ENCODE measurements around the gene CLK1. TPM values are rescaled to one million over a fixed set of nuclear protein-coding genes. Genes with fewer than 3 reads are reported as not detected.
A peak's percentile ranks its signal among the peaks of the same experiment; 100 is the strongest.
"Not testable (repeated sequence)": the region's sequence is repeated elsewhere in the genome, so short reads cannot be mapped to it uniquely, and the experiment has no call there.

Gene CLK1
- total RNA-seq, 1 donor from 2014 or later: 52.9 TPM

GRCh38 chr2:200888704-200889625, 24.5 kb upstream of the CLK1 start, which contains the start of the genes NIF3L1 and PPIL3:
TSS of gene NIF3L1 (plus strand) at chr2:200889371. CDS start at chr2:200891944, 2,573 bp downstream.
TSS of gene PPIL3 (minus strand) at chr2:200889077. CDS start at chr2:200887615, 1,462 bp downstream.
- peak; percentile 89 for DNase-seq (ENCODE audit: low read depth)
- TF ChIP-seq, protein P1, sequence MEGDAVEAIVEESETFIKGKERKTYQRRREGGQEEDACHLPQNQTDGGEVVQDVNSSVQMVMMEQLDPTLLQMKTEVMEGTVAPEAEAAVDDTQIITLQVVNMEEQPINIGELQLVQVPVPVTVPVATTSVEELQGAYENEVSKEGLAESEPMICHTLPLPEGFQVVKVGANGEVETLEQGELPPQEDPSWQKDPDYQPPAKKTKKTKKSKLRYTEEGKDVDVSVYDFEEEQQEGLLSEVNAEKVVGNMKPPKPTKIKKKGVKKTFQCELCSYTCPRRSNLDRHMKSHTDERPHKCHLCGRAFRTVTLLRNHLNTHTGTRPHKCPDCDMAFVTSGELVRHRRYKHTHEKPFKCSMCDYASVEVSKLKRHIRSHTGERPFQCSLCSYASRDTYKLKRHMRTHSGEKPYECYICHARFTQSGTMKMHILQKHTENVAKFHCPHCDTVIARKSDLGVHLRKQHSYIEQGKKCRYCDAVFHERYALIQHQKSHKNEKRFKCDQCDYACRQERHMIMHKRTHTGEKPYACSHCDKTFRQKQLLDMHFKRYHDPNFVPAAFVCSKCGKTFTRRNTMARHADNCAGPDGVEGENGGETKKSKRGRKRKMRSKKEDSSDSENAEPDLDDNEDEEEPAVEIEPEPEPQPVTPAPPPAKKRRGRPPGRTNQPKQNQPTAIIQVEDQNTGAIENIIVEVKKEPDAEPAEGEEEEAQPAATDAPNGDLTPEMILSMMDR (conservative IDR thresholded peaks at IDR 0.05; ENCODE audit: low read depth, low read length): no peak
- peak within 1 kb of the TSS; percentile 79 for H3K4me3 ChIP-seq (ENCODE audit: low read depth, low read length)

GRCh38 chr2:200881715-200882249, 17.3 kb upstream of the CLK1 start:
- not testable (repeated sequence) for DNase-seq (ENCODE audit: low read depth); H3K4me3 ChIP-seq (ENCODE audit: low read depth, low read length)

DNA sequence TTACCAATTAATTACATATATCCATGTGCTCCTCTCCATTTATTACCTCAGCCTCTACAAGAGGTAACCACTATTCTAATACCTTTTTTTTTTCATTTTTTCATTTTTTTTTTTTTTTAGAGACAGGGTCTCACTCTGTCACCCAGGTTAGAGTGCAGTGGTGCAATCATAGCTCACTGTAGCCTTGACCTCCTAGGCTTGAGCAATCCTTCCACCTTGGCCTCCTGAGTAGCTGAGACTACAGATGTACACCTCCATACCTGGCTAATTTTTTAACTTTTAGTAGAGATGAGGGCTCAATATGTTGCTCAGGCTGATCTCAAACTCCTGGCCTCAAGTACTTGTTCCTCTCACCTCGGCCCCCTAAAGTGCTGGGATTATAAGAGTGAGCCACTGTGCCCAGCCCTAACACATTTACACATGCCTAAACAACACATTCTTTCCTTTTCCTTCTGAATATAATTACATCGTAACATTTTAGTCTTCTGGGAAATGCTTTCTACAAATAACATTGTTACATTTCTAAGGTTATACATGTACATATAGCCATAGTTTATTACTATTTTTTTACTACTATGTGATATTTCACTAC, 13.9 kb upstream of the CLK1 start:
- no peak for DNase-seq (ENCODE audit: low read depth)

DNA sequence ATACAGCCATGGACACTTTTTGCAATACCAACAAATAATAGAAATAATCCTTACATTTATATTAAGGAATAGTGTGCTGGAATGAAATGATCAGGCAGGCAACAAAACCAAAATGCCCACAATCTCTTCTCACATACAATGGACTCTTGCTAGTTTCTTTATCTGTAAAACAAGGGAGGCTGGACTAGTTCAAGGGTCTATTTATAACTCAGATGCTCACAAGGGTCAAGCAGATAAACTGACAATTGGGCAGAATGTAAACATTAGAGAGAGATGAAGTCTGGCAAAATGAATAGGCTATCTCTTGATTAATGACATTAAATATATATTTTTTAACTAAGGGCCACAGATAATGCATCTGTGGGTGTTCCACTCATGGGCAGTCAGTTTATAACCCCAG, 13.0 kb upstream of the CLK1 start:
- TF ChIP-seq, protein P1 (conservative IDR thresholded peaks at IDR 0.05; ENCODE audit: low read depth, low read length): no peak
- no peak overlapping the region for H3K4me3 ChIP-seq (ENCODE audit: low read depth, low read length)
- DNase-seq (ENCODE audit: low read depth): no peak

More for the DNA sequence above, 13.9 kb upstream of the CLK1 start:
- H3K4me3 ChIP-seq (ENCODE audit: low read depth, low read length): no peak overlapping the region
- TF ChIP-seq, protein P1 (conservative IDR thresholded peaks at IDR 0.05; ENCODE audit: low read depth, low read length): no peak

- H3K4me3 ChIP-seq (ENCODE audit: low read depth, low read length): no peak overlapping the region
- TF ChIP-seq, protein P1 (conservative IDR thresholded peaks at IDR 0.05; ENCODE audit: low read depth, low read length): no peak
- no peak for DNase-seq (ENCODE audit: low read depth)
These were observed 9.1 kb upstream of the CLK1 start for GRCh38 chr2:200873560-200873959.

DNA sequence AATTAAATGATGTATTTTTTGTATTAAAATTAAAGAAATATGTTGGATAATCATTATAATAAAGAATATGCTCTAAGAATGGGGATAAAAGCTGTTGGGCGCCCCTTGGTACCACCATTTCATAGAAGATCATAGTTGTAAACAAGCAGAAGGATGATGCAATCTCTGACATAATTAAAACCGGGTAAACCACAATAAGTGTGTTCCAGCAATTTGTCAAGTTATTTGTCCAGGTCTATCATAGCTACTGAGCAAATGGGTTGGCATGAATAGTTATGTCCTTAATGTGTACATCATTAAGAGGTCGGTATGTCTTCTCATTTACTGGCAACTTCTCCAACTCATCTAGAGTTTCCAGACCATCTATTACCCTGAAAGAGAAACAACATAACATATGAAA, 6.7 kb upstream of the CLK1 start:
- H3K4me3 ChIP-seq (ENCODE audit: low read depth, low read length): no peak overlapping the region
- TF ChIP-seq, protein P1 (conservative IDR thresholded peaks at IDR 0.05; ENCODE audit: low read depth, low read length): no peak
- DNase-seq (ENCODE audit: low read depth): no peak

DNA sequence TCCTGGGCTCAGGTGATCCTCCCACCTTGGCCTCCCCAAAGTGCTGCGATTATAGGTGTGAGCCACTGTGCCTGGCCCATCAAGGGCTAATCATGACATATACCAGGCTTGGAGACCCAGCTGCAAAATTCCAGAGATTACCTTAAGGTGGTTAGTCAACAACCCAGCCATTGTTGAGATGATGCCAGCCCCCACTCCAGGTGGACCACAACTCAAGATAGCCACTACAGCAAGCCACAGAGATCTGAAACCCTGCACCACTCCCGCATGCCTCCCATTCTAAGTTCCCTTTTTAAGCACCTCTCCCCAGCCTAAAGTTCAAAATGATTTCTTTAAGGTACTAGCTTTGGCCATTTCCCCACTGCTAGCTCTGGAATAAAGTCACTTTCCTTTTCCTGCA, 4.6 kb upstream of the CLK1 start:
- no peak overlapping the region for H3K4me3 ChIP-seq (ENCODE audit: low read depth, low read length)
- TF ChIP-seq, protein P1 (conservative IDR thresholded peaks at IDR 0.05; ENCODE audit: low read depth, low read length): no peak
- DNase-seq (ENCODE audit: low read depth): no peak

Data from epithelial cell of proximal tubule (primary cell).